Measurements from ENCODE around the gene G6PC1.
"Not testable (repeated sequence)": the region's sequence is repeated elsewhere in the genome, so short reads cannot be mapped to it uniquely, and the experiment has no call there.

The G6PC1 gene

GRCh38 chr17:42904110-42904469, 3.5 kb downstream of the G6PC1 start:
- no peak for DNase-seq

- no peak for DNase-seq
Observed at GRCh38 chr17:42906772-42907446, 6.3 kb downstream of the G6PC1 start.

GRCh38 chr17:42908872-42909700, 8.5 kb downstream of the G6PC1 start:
- no peak for DNase-seq

- DNase-seq = no peak
Observed at GRCh38 chr17:42913522-42913921, 12.9 kb downstream of the G6PC1 start.

- DNase-seq = no peak
Observed at GRCh38 chr17:42913981-42914617, 13.5 kb downstream of the G6PC1 start.

- DNase-seq = not testable (repeated sequence)
Observed at GRCh38 chr17:42915288-42915687, 14.7 kb downstream of the G6PC1 start.

GRCh38 chr17:42916388-42917235, 16.0 kb downstream of the G6PC1 start:
- DNase-seq = not testable (repeated sequence)

GRCh38 chr17:42917236-42917603, 16.6 kb downstream of the G6PC1 start:
- DNase-seq = no peak

- DNase-seq = no peak
Observed at GRCh38 chr17:42918902-42919521, 18.4 kb downstream of the G6PC1 start.

GRCh38 chr17:42919522-42920077, 19.0 kb downstream of the G6PC1 start:
- not testable (repeated sequence) for DNase-seq

- DNase-seq = no peak
Observed at GRCh38 chr17:42920106-42920900, 19.7 kb downstream of the G6PC1 start.

GRCh38 chr17:42920922-42921321, 20.3 kb downstream of the G6PC1 start:
- DNase-seq = peak; percentile 20

- DNase-seq = no peak
Observed at GRCh38 chr17:42922294-42922693, 21.7 kb downstream of the G6PC1 start.

GRCh38 chr17:42923472-42923871, 22.9 kb downstream of the G6PC1 start:
- not testable (repeated sequence) for DNase-seq

- DNase-seq = no peak
Observed at GRCh38 chr17:42924891-42925290, 24.3 kb downstream of the G6PC1 start.

- DNase-seq = peak; percentile 96
Observed at GRCh38 chr17:42928714-42929496, 28.3 kb downstream of the G6PC1 start.

GRCh38 chr17:42929497-42929844, 28.9 kb downstream of the G6PC1 start:
- no peak for DNase-seq

- peak; percentile 81 for DNase-seq
Observed at GRCh38 chr17:42937712-42938596, 37.4 kb downstream of the G6PC1 start.

GRCh38 chr17:42944211-42944610, 43.6 kb downstream of the G6PC1 start:
- no peak for DNase-seq
